Left lung (tissue), 10 donors: ENCODE data around the gene SLC40A1. TPM values are rescaled to one million over a fixed set of nuclear protein-coding genes. Genes with fewer than 3 reads are reported as not detected.

Experiments used
- ATAC-seq: fragments of 200-7000 bp; cut with Tn5 transposase; one replicate; pipeline ENCODE4 v1.9.1; 2020; ENCODE audit warnings: moderate library complexity
- DNase-seq, 4 donors: peaks; one replicate each; pipeline ENCODE4 v3.0.0-alpha.2; 2013 to 2020
- H3K27ac ChIP-seq, 2 donors: fragments of 200-600 bp; sonication (generic) in 1 of 2; one replicate each; pipeline versions ENCODE4 v1.5.0 to v1.8.0; 2020 to 2021
- H3K27me3 ChIP-seq, 2 donors: fragments of 200-600 bp; sonication (generic) in 1 of 2; one replicate each; pipeline versions ENCODE4 v1.5.0 to v1.8.0; 2020 to 2021
- H3K36me3 ChIP-seq, 2 donors: fragments of 200-600 bp; sonication (generic) in 1 of 2; one replicate each; pipeline versions ENCODE4 v1.5.0 to v1.8.0; 2020 to 2021
- H3K4me1 ChIP-seq, 2 donors: fragments of 200-600 bp; one replicate each; pipeline ENCODE4 v1.8.0; 2021
- H3K4me3 ChIP-seq, 2 donors: fragments of 200-600 bp; sonication (generic) in 1 of 2; one replicate each; pipeline versions ENCODE4 v1.5.0 to v1.8.0; 2020 to 2021; ENCODE audit warnings: mild to moderate bottlenecking in 1 of 2
- H3K9me3 ChIP-seq, 2 donors: fragments of 200-600 bp; sonication (generic) in 1 of 2; one replicate each; pipeline versions ENCODE4 v1.5.0 to v1.8.0; 2020 to 2021
- CTCF ChIP-seq, 2 donors: fragments of 200-600 bp; sonication (generic) in 1 of 2; IDR thresholded peaks; one replicate each; pipeline versions ENCODE4 v1.5.0 to v1.8.0; 2021; ENCODE audit warnings: antibody characterized with exemption in 2 of 2
- intact Hi-C, 2 donors: fragments of 100-400 bp; cut with DNase I; formaldehyde crosslinking; loops; one replicate each; pipeline versions ENCODE4 v1.11.2 to v1.14.2; 2022
- polyA plus RNA-seq, 6 donors: library from polyadenylated mRNA; unstranded; fragments of 120-200 nt; gene quantifications; one replicate each; pipeline ENCODE4 v1.2.1, GENCODE V29; 2013; ENCODE audit not compliant: insufficient read length in 6 of 6
- total RNA-seq, 2 donors: library from RNA; stranded (reverse); fragmentation: NEBNext Ultra II Directional; extraction: Animal tissue kit (Norgen Biotek cat#: 25700); gene quantifications; one replicate each; pipeline ENCODE4 v1.2.1, GENCODE V29; 2021
- donor health status: DM: no; HTN: yes; CAD: no.
- donor health status: DM: no; HTN: no; CAD: no.

SLC40A1 gene
- total and polyA plus RNA-seq, 8 donors, result 104 to 242 (median 212) TPM

GRCh38 chr2:189593115-189593514, 12.5 kb upstream of the SLC40A1 start:
- DNase-seq (no peak), ATAC-seq (no peak)
- H3K27me3 ChIP-seq, result no peaks in the 10 kb centered on the region
- TF ChIP-seq CTCF (IDR thresholded peaks at IDR 0.05), result no peak
- intact Hi-C loops, result no loop called here
- no peak overlapping the region for H3K27ac ChIP-seq
- H3K36me3 ChIP-seq, result no peaks in the 10 kb centered on the region
- no peaks in the 10 kb centered on the region for H3K4me1 ChIP-seq
- H3K9me3 ChIP-seq, result no peaks in the 10 kb centered on the region
- no peak overlapping the region for H3K4me3 ChIP-seq

- Histone ChIP-seq H3K27ac (no peak overlapping the region), H3K36me3 (no peaks in the 10 kb centered on the region), H3K4me1 (no peaks in the 10 kb centered on the region), H3K9me3 (no peaks in the 10 kb centered on the region), H3K4me3 (no peak overlapping the region), H3K27me3 (no peaks in the 10 kb centered on the region)
- ATAC-seq (no peak), DNase-seq (no peak)
- no peak for TF ChIP-seq CTCF (IDR thresholded peaks at IDR 0.05)
- intact Hi-C loops, result no loop called here
Observed at GRCh38 chr2:189592353-189592984, 11.9 kb upstream of the SLC40A1 start.

GRCh38 chr2:189587780-189588179, 7.2 kb upstream of the SLC40A1 start:
- TF ChIP-seq CTCF (IDR thresholded peaks at IDR 0.05), result no peak

GRCh38 chr2:189585226-189585756, 4.7 kb upstream of the SLC40A1 start:
- peaks cover 0 to 4% of the 10 kb centered on the region in 2 donors for H3K27me3 ChIP-seq
- no peak overlapping the region for H3K4me3 ChIP-seq
- intact Hi-C loops, result no loop called here
- TF ChIP-seq CTCF (IDR thresholded peaks at IDR 0.05), result no peak
- peaks cover 3 to 15% of the 10 kb centered on the region in 2 donors for H3K4me1 ChIP-seq
- DNase-seq (no peak), ATAC-seq (no peak)
- H3K36me3 ChIP-seq, result no peaks in the 10 kb centered on the region
- H3K27ac ChIP-seq, result no peak overlapping the region
- no peaks in the 10 kb centered on the region for H3K9me3 ChIP-seq

More at GRCh38 chr2:189587780-189588179, 7.2 kb upstream of the SLC40A1 start:
- no peak for DNase-seq
- no peak overlapping the region for H3K27ac ChIP-seq
- no peak overlapping the region for H3K4me3 ChIP-seq
- ATAC-seq, result no peak
- H3K36me3 ChIP-seq, result no peaks in the 10 kb centered on the region
- H3K9me3 ChIP-seq, result no peaks in the 10 kb centered on the region
- no peaks in the 10 kb centered on the region for H3K27me3 ChIP-seq
- intact Hi-C loops, result no loop called here
- no peaks in the 10 kb centered on the region for H3K4me1 ChIP-seq

GRCh38 chr2:189584686-189585085, 4.1 kb upstream of the SLC40A1 start:
- ATAC-seq (no peak), DNase-seq (no peak)
- Histone ChIP-seq H3K27ac (no peak overlapping the region), H3K4me3 (no peak overlapping the region), H3K4me1 (peaks cover 3 to 15% of the 10 kb centered on the region in 2 donors), H3K27me3 (peaks cover 0 to 4% of the 10 kb centered on the region in 2 donors), H3K9me3 (no peaks in the 10 kb centered on the region), H3K36me3 (no peaks in the 10 kb centered on the region)
- TF ChIP-seq CTCF (IDR thresholded peaks at IDR 0.05), result no peak
- intact Hi-C loops, result no loop called here
